GM19438 (cell line): ENCODE data around the gene NPB.

Source experiments
- ATAC-seq: cut with Tn5 transposase; IDR thresholded peaks from one replicate; pipeline ENCODE4 v1.9.1; 2021; ENCODE audit warnings: low read depth; ENCODE audit not compliant: unreplicated experiment

The NPB gene

GRCh38 chr17:81898029-81898866, 3.8 kb upstream of the NPB start:
- ATAC-seq, result no peak

- ATAC-seq, result no peak
These were observed 3.2 kb upstream of the NPB start for GRCh38 chr17:81898885-81899284.

DNA sequence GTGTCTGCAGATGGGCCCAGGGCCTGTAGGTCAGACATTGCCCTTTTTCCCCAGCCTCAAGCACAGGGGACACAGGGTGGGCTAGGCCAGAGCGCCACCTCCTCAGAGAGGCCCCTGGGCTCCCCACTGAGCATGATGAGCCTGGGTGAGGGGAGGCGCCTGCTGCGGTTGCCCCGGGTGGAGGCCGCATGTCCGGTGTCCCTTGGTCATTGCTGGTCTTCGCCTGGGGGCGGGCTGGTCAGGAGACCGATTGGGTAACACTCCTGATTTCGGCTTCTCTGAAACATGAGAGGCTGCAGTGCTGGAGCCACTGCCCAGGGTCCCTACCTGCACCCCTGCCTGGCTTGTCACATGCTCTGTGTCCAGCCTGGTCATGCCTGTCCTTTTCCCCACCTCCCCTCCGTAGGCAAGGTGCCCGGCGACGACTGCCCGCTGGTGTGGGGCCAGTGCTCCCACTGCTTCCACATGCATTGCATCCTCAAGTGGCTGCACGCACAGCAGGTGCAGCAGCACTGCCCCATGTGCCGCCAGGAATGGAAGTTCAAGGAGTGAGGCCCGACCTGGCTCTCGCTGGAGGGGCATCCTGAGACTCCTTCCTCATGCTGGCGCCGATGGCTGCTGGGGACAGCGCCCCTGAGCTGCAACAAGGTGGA, 2.4 kb upstream of the NPB start:
- no peak for ATAC-seq

- no peak for ATAC-seq
These were observed 1.7 kb upstream of the NPB start for GRCh38 chr17:81900181-81900820.

DNA sequence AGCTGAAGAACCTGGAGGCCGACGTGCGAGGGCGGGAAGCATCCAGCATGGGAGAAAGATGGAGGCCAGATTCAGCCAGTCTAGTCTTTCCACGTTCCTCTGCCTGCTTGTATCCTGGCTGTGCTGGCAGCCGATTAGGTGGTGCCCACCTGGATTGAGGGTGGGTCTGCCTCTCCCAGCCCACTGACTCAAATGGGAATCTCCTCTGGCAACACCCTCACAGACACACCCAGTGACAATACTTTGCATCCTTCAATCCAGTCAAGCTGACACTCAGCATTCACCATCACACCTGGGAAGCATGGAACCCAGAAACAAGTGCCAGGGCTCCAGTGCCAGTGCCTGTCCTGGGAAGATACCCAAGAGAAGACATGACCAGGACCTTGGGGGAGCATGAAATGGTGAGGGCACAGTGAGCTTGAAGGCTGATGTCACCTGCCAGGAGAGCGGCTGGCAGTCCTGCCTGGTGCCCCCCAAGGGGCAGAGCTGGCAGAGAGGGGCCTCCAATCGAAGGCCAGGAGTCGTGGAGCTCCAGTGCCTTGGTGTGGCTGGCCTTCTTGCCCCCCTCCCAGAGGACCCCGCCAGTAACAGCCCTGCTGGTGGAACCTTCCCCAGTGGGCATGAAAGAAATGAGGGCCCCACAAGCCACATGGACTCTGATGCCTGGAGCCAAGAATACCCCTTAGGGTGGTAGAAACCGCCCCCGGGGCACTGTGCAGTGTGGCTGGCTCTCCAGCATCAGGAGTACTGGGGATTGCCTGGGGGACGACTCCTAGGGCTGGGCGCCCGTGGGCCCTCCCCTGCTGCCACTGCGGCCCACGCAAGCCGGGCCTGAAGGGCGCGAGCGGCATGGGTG, 643 bp upstream of the NPB start:
- ATAC-seq, result no peak

DNA sequence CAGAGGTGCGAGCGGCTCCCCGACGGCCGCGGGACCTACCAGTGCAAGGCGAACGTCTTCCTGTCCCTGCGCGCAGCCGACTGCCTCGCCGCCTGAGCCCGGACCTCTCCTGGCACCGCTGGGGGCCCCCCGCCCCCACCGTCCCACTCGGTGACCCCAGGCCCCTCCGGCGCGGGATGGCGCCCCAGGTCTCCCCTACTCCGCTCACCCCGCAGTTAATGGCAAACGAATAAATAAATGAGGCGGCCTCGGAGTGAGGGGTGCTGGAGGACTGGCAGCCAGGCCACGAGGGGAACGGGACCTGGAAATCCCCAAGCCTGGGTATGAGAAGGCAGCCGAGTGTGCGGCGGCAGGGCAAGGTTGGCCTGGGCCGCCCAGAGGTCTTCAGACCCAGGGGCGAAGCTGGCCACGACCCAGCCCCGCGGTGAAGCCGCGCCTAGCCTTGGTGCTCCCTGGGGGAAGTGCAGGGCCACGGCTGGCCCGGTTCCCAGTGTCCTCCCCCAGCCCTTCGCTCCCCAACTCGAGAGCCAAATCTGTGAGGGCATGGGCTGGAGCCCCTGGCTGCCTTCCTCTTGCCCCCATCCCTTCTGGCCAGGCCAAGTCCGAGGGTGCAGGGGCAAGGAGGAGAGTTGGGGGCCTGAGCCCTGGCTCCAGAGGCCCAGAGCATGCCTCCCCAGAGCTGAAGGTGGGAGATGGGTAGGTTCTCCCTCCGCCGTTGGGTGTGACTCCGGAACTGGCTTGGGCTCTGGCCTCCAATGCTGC, 796 bp downstream of the NPB start:
- no peak for ATAC-seq

DNA sequence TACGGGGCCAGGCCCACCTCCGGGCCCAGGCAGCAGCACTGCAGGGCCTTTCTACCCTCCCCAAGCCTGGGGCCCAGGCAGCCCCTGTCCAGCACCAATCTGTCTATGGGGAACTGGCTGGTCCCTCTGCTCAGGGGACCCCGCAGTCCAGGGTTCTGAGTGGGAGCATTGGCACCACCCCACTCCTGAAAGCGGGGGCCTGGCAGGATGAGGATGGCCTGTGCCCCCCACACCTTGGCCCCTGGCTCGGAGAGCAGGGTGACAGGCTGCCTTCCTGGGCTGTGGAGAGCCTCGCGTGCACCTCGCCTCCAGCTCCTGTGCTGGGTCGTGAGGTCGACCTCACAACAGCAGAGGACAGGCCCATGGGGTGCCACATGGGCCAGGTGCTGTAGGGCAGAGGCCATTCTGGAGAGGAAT, 1.4 kb downstream of the NPB start:
- no peak for ATAC-seq

- no peak for ATAC-seq
These were observed 2.0 kb downstream of the NPB start for GRCh38 chr17:81903896-81904599.

DNA sequence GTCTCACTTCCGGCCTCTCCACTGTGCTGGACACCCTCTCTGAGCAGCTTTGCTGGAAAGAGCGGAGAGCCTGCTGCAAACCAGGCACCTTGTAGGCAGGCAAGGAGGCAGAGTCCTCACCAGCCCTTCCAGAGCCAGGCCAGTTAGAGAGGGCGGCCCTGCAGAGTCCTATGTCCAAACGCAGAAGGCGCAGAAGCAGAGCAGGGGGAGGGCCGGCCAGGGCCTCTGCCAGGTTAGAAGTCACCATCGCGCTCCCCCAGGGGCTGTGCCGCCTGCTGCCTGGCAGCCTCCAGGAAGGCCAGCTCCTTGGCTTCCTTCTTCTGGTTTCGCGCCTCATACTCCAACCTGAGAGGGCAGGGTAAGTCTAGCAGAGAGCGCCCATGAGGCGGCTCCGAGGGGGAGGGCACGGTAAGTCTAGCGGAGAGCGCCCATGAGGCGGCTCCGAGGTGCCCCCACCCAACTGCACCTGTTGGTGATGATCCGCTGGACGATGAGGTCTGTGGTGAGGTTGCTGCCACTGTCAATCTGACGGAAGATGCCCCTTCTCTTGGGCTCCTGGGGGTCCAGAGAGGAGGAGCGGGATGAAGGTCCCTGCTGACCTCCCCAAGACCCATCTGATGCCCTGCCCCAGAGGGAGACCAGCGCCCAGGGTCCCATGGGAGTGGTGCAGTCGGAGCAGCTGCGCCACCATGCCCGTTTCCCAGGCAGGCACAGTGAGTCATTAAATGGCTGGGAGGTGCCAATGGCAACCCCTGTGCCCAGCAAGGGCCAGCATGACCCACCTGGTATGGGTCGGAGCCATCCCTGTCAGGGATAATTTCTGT, 2.8 kb downstream of the NPB start:
- ATAC-seq, result no peak

DNA sequence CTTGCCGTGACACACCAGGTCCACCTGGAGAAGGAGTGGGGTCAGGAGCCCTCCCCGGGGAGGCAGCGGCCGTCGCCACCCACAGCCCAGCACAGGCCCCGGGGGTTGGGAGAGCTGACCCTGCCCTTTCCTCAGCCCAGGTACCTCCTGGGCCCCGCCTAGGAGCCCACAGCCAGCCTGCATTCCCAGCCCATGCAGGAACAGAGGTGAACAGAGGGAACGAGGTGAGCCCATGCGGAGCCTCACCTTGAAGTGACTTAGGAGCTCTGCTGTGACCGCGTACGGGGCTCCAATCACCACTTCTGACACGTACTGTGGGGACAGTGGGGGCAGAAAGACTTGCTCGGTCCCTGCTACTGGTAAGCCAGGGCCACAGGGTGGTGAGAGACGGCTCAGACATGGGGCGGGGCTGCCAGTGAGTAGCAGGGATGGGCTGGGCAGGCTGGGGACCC, 3.4 kb downstream of the NPB start:
- no peak for ATAC-seq

DNA sequence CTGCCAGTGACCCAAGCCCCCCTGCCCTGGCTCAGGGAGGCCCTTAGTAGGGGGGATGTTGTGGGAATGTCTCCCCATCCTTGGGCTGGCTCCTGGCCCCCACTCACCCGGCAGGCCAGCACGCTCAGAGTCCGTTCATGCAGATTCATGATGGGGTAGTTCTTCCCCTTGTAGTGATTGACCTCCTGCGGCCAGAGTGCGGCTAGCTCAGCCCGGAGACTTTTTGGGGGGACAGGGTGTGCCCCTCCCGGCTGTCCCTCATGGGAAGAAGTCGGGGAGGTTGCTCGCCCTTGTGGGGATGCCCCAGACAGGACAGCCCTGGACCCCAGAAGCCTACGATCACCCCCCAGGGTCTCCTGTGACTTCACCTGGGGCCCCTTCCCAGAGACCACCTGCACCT, 4.0 kb downstream of the NPB start:
- ATAC-seq, result no peak

DNA sequence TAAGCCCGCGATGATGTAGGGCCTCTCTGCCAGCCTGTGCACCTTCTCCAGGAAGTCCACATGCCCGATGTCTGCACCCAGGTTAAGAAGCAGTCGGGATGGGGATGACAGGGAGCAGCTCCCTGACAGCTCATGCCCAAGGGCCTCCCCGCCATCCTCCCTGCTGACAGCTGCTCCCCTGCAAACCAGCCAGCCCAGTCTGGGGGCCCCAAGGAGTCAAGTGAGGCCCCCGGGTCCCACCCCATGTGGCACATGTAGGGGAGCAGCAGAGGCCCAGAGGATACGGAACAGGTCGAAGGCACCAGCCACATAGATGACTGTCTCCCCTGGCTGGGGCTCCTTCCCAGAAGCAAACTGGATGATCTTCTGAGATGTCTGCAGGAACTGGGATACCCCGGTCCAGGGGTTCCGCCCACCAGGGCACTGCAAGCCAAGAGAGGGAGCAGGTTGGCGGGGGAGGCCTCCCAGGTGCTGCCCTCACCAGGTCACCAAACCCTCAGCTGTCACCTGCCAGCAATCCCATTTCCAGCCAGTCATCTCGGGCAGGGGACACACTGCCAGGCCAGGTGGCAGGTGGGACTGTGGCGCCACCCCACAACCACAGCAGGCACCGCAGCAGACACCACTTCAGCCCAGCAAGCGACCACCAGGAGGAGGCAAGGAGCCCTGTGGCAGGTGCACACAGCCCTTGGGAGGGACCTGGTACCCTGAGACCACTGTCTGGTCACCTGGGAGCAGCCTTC, 4.6 kb downstream of the NPB start:
- no peak for ATAC-seq

DNA sequence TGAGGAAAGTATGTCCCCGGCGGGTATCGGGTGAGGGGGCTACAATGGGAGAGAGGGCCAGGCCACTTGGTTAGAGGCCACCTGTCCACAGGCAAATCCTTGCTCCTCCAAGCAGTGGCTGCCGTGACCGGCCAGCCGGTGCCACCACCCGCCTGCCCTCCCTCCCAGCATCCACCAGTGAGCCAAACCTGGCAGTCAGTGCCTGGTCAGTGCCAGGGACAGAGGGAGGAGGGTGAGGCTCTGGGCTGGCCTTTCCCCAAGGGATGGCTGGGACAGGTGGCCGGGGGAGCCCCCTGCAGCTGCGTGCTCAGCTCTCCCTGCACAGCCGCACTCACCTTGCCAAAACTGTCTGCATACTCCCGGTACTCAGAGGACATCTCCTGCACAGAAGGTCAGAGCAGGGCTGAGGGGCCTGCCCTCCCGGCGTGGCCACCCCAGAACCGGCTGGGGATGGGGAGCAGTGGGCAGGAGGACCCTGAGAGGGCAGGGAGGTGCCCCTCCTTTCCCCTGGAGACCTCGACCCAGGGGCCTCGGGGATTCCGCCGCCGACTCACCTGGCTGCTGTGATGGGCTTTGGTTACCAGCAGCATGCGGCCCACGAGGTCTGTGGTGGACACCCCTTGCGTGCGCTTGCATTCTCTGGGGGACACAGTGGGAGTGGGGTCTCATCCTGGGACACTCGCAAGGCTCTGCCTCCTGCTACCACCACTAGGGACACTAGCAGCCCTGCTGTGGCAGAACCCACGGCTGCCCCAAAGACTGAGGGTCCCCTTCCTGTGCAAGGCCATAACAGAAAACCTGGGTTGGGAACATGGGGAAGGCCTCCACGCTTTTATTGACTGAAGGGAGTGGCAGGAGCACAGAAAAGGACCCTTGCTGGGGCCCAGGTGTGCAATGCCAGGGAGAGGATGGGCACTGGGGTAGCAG, 5.4 kb downstream of the NPB start:
- ATAC-seq, result no peak

DNA sequence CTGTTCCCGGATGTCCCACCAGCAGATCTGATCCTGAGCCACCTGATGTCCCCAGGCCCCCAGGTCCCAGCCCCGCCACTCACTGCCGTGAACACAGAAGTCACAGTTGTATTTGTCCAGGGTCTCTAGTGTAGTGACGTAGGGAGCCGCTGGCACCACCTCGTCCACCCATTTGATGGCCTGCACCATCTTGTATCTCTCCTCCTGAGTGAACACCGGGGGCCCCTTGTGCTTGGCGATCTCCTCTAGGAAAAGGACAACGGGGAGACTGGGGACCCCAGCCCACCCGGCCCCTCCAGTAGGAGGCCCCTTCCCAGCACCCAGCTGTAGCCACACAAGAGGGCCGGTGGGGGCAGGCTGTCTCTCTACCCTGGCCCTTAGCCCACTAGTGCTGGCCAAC, 6.8 kb downstream of the NPB start:
- no peak for ATAC-seq

- ATAC-seq, result no peak
These were observed 7.2 kb downstream of the NPB start for GRCh38 chr17:81909231-81909630.

DNA sequence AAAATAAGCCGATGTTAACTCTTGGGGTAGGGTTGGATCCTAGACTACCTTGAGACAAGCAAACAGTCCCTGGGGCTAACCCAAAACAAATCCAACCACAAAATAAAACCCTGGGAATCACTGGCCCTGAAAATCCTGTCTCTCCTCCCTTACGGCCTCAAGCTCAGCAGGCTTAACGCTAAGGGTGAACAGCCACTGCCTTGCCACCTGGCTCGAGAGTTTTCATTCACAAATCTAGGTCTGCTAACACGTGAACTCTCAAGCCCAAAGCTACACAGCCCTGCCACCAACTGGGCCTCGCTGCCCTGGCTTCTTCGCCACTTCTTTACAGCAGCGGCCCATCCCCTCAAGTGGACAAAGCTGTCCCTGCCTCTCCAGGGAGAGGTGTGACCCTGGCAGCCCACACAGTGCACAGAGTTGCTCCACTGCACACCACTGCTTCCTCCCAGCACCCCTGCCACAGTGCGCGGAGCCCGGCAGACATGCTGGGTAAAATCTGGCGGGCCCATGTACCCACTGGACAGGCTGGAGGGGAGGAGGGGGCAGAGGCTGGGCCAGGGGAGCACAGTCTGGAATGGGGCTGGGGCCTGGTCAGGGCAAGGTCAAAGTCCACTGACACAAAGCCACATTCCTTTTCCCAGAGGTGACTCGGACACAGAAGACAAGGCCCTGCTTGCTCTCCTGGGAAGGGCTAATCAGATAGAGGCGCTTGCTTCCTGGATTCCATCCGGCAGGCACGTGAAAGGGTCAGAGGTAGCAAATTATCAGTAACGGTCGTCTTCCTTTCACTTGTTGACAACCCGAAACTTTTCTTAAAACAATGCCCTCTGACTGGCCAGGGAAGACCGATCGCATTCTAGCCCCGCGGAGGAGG, 8.2 kb downstream of the NPB start:
- ATAC-seq, result peak; percentile 15
